ENCODE data around the gene ASB18. TPM values are rescaled to one million over a fixed set of nuclear protein-coding genes. Genes with fewer than 3 reads are reported as not detected.

The ASB18 gene
- total and polyA plus RNA-seq, 2 of the 13 experiments (the other 11 are each of a cell fraction or from before 2014, with no cell fraction given) = not detected

GRCh38 chr2:236244256-236244655 lies 19.9 kb downstream of the ASB18 start:
- Histone ChIP-seq H3K4me2 (ENCODE audit: low read depth, low read length) (no peak overlapping the region), H2AFZ (ENCODE audit: low read length) (no peak overlapping the region), H3K4me3 (replicated peaks in 1 of 3; ENCODE audit: insufficient read depth in 1 of 3, low read depth in 2 of 3, low read length in 3 of 3) (no peak overlapping the region), H3K36me3 (replicated peaks in 1 of 2; ENCODE audit: control insufficient read depth in 1 of 2, insufficient read depth in 2 of 2, low read length in 2 of 2) (no peaks in the 10 kb centered on the region), H3K9ac (ENCODE audit: insufficient read depth, low read depth, low read length) (no peak overlapping the region), H3K4me1 (ENCODE audit: insufficient read depth, low read length) (peaks cover 8% of the 10 kb centered on the region), H3K79me2 (ENCODE audit: insufficient read depth, low read length) (no peaks in the 10 kb centered on the region), H4K20me1 (ENCODE audit: insufficient read depth, low read length) (no peaks in the 10 kb centered on the region), H3K9me3 (ENCODE audit: low read length) (no peaks in the 10 kb centered on the region), H3K27ac (ENCODE audit: extremely low read length, insufficient read depth, low read length) (no peak overlapping the region), H3K27me3 (ENCODE audit: control insufficient read depth in 1 of 2, insufficient read depth in 2 of 2, low read length in 2 of 2) (peaks cover 8 to 66% of the 10 kb centered on the region in 2 experiments; a peak in 4 of 5 replicates)
- intact Hi-C loops (cut with micrococcal nuclease; ENCODE audit: unreplicated experiment) = no loop called here
- DNase-seq (ENCODE audit: low spot score) = no peak
- no TSS peak for BruUV-seq (replicated peaks)
- no peak for TF ChIP-seq CEBPB (IDR thresholded peaks at IDR 0.05; ENCODE audit: borderline replicate concordance, low read depth, low read length)
- no peak for TF ChIP-seq DNMT3B (CRISPR knock-in tag; conservative IDR thresholded peaks at IDR 0.05)
- TF ChIP-seq, protein P1, sequence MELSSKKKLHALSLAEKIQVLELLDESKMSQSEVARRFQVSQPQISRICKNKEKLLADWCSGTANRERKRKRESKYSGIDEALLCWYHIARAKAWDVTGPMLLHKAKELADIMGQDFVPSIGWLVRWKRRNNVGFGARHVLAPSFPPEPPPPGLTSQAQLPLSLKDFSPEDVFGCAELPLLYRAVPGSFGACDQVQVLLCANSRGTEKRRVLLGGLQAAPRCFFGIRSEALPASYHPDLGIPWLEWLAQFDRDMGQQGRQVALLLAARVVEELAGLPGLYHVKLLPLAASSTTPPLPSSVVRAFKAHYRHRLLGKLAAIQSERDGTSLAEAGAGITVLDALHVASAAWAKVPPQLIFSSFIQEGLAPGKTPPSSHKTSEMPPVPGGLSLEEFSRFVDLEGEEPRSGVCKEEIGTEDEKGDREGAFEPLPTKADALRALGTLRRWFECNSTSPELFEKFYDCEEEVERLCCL (CRISPR knock-in tag; IDR thresholded peaks at IDR 0.05; ENCODE audit: borderline replicate concordance) = no peak
- no peak for TF ChIP-seq SRY (CRISPR knock-in tag; IDR thresholded peaks at IDR 0.05)
- no peak for TF ChIP-seq ZNF570 (CRISPR knock-in tag; IDR thresholded peaks at IDR 0.05; ENCODE audit: borderline replicate concordance)
- TF ChIP-seq SP2 (CRISPR knock-in tag; IDR thresholded peaks at IDR 0.05) = no peak
- no peak for TF ChIP-seq ZNF496 (CRISPR knock-in tag; IDR thresholded peaks at IDR 0.05; ENCODE audit: insufficient replicate concordance)
- TF ChIP-seq ZNF292 (CRISPR knock-in tag; IDR thresholded peaks at IDR 0.05; ENCODE audit: borderline replicate concordance, low read depth) = no peak
- no peak for TF ChIP-seq ZNF543 (CRISPR knock-in tag; IDR thresholded peaks at IDR 0.05)
- TF ChIP-seq REL (CRISPR knock-in tag; conservative IDR thresholded peaks at IDR 0.05) = no peak
- TF ChIP-seq AKNA (CRISPR knock-in tag; IDR thresholded peaks at IDR 0.05; ENCODE audit: borderline replicate concordance) = no peak
- 1% methylated on average over 5 of the region's 5 CpGs for WGBS (ENCODE audit: low lambda C conversion rate)
- ATAC-seq = no peak
- FAIRE-seq = no peak
- in situ Hi-C loops (cut with HindIII; ENCODE audit: extremely low pct_ligation_motif_present, low pct_unique_long_range_greater_than_20kb) = no loop called here
- ChIA-PET POLR2A (no interaction called here), CTCF (ENCODE audit: low intra/inter-chr PET ratio, low total read pairs) (no interaction called here)
